H1 (cell line): ENCODE data around the gene GULP1. TPM values are rescaled to one million over a fixed set of nuclear protein-coding genes. Genes with fewer than 3 reads are reported as not detected.

Source experiments
- CTCF ChIA-PET: fragments of 300-600 bp; sonication (Branson Sonifier 250); formaldehyde crosslinking; loops from one replicate; lab custom pipeline; 2021; ENCODE audit not compliant: partially characterized antibody; lab: Charles Lee
- POLR2A ChIA-PET: fragments of 300-600 bp; sonication (Branson Sonifier 250); formaldehyde crosslinking; loops from one replicate; lab custom pipeline; 2021; ENCODE audit warnings: inconsistent platforms; ENCODE audit not compliant: partially characterized antibody; lab: Charles Lee
- DNase-seq, 2 experiments: peaks; one replicate each; pipeline versions ENCODE4 v3.0.0 to v3.0.0-alpha.2; 2010 to 2022; ENCODE audit warnings: low spot score in 2 of 2, low read depth in 1 of 2, mixed read lengths in 1 of 2
- FAIRE-seq: peaks from 2 replicates; lab custom pipeline; 2011; peaks lifted over from hg19 to GRCh38; lab: Jason Lieb, UNC
- H2AFZ ChIP-seq: 2 replicates; pipeline ENCODE4 v1.8.1; 2012; ENCODE audit warnings: low read length, inconsistent platforms
- H2AK5ac ChIP-seq: 2 replicates; pipeline ENCODE4 v1.6.1; 2013; ENCODE audit warnings: low read depth, low read length
- H2BK120ac ChIP-seq: replicated peaks from 2 replicates; pipeline ENCODE3; 2013; ENCODE audit warnings: low read depth, low read length, inconsistent platforms
- H2BK12ac ChIP-seq: 2 replicates; pipeline ENCODE4 v1.6.1; 2013; ENCODE audit warnings: low read depth, low read length
- H2BK15ac ChIP-seq: 2 replicates; pipeline ENCODE4 v1.6.1; 2013; ENCODE audit warnings: low read length
- H2BK20ac ChIP-seq: 2 replicates; pipeline ENCODE4 v1.6.1; 2013; ENCODE audit warnings: low read length
- H2BK5ac ChIP-seq: 2 replicates; pipeline ENCODE4 v1.6.1; 2013; ENCODE audit warnings: low read depth, low read length
- H3K14ac ChIP-seq: 2 replicates; pipeline ENCODE4 v1.6.1; 2013; ENCODE audit warnings: inconsistent platforms; ENCODE audit not compliant: insufficient read length
- H3K18ac ChIP-seq: 2 replicates; pipeline ENCODE4 v1.6.1; 2013; ENCODE audit warnings: low read length; ENCODE audit errors: extremely low read depth
- H3K23ac ChIP-seq: 2 replicates; pipeline ENCODE4 v1.6.1; 2013; ENCODE audit warnings: inconsistent platforms; ENCODE audit not compliant: insufficient read length
- H3K23me2 ChIP-seq: 2 replicates; pipeline ENCODE4 v1.6.1; 2013; ENCODE audit warnings: low read depth, low read length
- H3K27ac ChIP-seq: 2 replicates; pipeline ENCODE4 v1.6.1; 2011; ENCODE audit warnings: low read depth, low read length, inconsistent platforms
- H3K27me3 ChIP-seq, 4 experiments: replicated peaks in 1 of 4; 1 replicate in 1 of 4; 2 replicates in 3 of 4; pipeline versions ENCODE4 v1.6.1 to v1.8.1; 2011 to 2013; ENCODE audit warnings: low read length in 3 of 4, mild to moderate bottlenecking in 3 of 4, inconsistent platforms in 2 of 4, mixed read lengths in 2 of 4, moderate library complexity in 1 of 4; ENCODE audit not compliant: control insufficient read depth in 3 of 4, insufficient read depth in 3 of 4; ENCODE audit errors: extremely low read depth in 1 of 4
- H3K36me3 ChIP-seq, 4 experiments: 2 replicates each; pipeline versions ENCODE4 v1.6.1 to v1.8.1; 2011 to 2013; ENCODE audit warnings: mild to moderate bottlenecking in 4 of 4, low read length in 3 of 4, moderate library complexity in 2 of 4, control low read depth in 1 of 4, inconsistent platforms in 1 of 4; ENCODE audit not compliant: insufficient read depth in 4 of 4, control insufficient read depth in 2 of 4
- H3K4ac ChIP-seq: replicated peaks from 2 replicates; pipeline ENCODE3; 2013; ENCODE audit warnings: low read length, low read depth, mixed read lengths, inconsistent platforms; ENCODE audit not compliant: insufficient read length
- H3K4me1 ChIP-seq, 4 experiments: replicated peaks in 1 of 4; 1 replicate in 1 of 4; 2 replicates in 3 of 4; pipeline versions ENCODE4 v1.6.1 to v1.8.1; 2011 to 2013; ENCODE audit warnings: low read length in 3 of 4, inconsistent platforms in 2 of 4, mixed read lengths in 1 of 4; ENCODE audit not compliant: insufficient read depth in 4 of 4, control insufficient read depth in 3 of 4
- H3K4me2 ChIP-seq, 2 experiments: 2 replicates each; pipeline versions ENCODE4 v1.6.1 to v1.8.1; 2011 to 2013; ENCODE audit warnings: low read depth in 2 of 2, low read length in 2 of 2, control low read depth in 1 of 2, inconsistent platforms in 1 of 2, mild to moderate bottlenecking in 1 of 2; ENCODE audit not compliant: insufficient read depth in 1 of 2
- H3K4me3 ChIP-seq, 4 experiments: fragments of 200-600, 300-600 bp in 1 of 4; sonication (generic), shearing (Covaris generic), sonication (Bioruptor Twin) in 1 of 4; 2 replicates each; pipeline versions ENCODE4 v1.5.1 to v1.8.1; 2011 to 2016; ENCODE audit warnings: low read length in 4 of 4, low read depth in 3 of 4, control low read depth in 2 of 4, inconsistent platforms in 2 of 4, mild to moderate bottlenecking in 2 of 4, mixed read lengths in 1 of 4, moderate library complexity in 1 of 4; ENCODE audit not compliant: insufficient read depth in 2 of 4; ENCODE audit errors: extremely low read depth in 1 of 4
- H3K56ac ChIP-seq: replicated peaks from 2 replicates; pipeline ENCODE3; 2013; ENCODE audit warnings: low read depth, mild to moderate bottlenecking, mixed read lengths, low read length, inconsistent platforms; ENCODE audit not compliant: insufficient read length
- H3K79me1 ChIP-seq: 2 replicates; pipeline ENCODE4 v1.6.1; 2013; ENCODE audit warnings: low read depth, low read length, control low read depth
- H3K79me2 ChIP-seq, 2 experiments: 2 replicates each; pipeline versions ENCODE4 v1.6.1 to v1.8.1; 2012 to 2013; ENCODE audit warnings: low read length in 2 of 2, mild to moderate bottlenecking in 2 of 2, inconsistent platforms in 1 of 2; ENCODE audit not compliant: insufficient read depth in 2 of 2, control insufficient read depth in 1 of 2
- H3K9ac ChIP-seq, 4 experiments: replicated peaks in 1 of 4; 1 replicate in 1 of 4; 2 replicates in 3 of 4; pipeline versions ENCODE4 v1.6.1 to v1.8.1; 2011 to 2013; ENCODE audit warnings: low read depth in 3 of 4, low read length in 3 of 4, control low read depth in 2 of 4, mild to moderate bottlenecking in 2 of 4, moderate library complexity in 2 of 4, inconsistent platforms in 1 of 4; ENCODE audit errors: extremely low read depth in 1 of 4
- H3K9me3 ChIP-seq, 2 experiments: 2 replicates each; pipeline versions ENCODE4 v1.6.1 to v1.8.1; 2012 to 2013; ENCODE audit warnings: mild to moderate bottlenecking in 2 of 2, moderate library complexity in 2 of 2, control low read depth in 1 of 2, inconsistent platforms in 1 of 2, low read depth in 1 of 2, low read length in 1 of 2, mixed read lengths in 1 of 2; ENCODE audit not compliant: insufficient read depth in 2 of 2
- H4K20me1 ChIP-seq, 2 experiments: replicated peaks in 1 of 2; 2 replicates each; pipeline versions ENCODE3 to v1.8.1; 2011 to 2013; ENCODE audit warnings: inconsistent platforms in 2 of 2, low read length in 2 of 2, mild to moderate bottlenecking in 1 of 2; ENCODE audit not compliant: insufficient read depth in 2 of 2, control insufficient read depth in 1 of 2
- H4K5ac ChIP-seq: 2 replicates; pipeline ENCODE4 v1.6.1; 2013; ENCODE audit warnings: low read length, low read depth, mixed read lengths, inconsistent platforms; ENCODE audit not compliant: insufficient read length
- H4K8ac ChIP-seq: 2 replicates; pipeline ENCODE4 v1.8.0; 2013; ENCODE audit warnings: mild to moderate bottlenecking, moderate library complexity, low read length, inconsistent platforms; ENCODE audit not compliant: insufficient read depth; ENCODE audit errors: extremely low read depth
- H4K91ac ChIP-seq: replicated peaks from 2 replicates; pipeline ENCODE3; 2013; ENCODE audit warnings: low read length, mixed read lengths, inconsistent platforms; ENCODE audit not compliant: insufficient read length
- BRCA1 ChIP-seq: IDR thresholded peaks from 2 replicates; pipeline ENCODE4 v1.6.1; 2012; ENCODE audit warnings: low read depth, low read length, improper control_type of control experiment
- CEBPB ChIP-seq: IDR thresholded peaks from 2 replicates; pipeline ENCODE4 v1.6.1; 2012; ENCODE audit warnings: low read depth, low read length
- EP300 ChIP-seq, 2 experiments: IDR thresholded peaks; 1 replicate in 1 of 2; 2 replicates in 1 of 2; pipeline ENCODE4 v1.6.1; 2011 to 2012; ENCODE audit warnings: low read depth in 2 of 2, low read length in 2 of 2, mild to moderate bottlenecking in 2 of 2, borderline replicate concordance in 1 of 2, inconsistent platforms in 1 of 2, moderate library complexity in 1 of 2
- HDAC6 ChIP-seq: IDR thresholded peaks from one replicate; pipeline ENCODE4 v1.7.1; 2012; ENCODE audit warnings: low read depth, mild to moderate bottlenecking, inconsistent platforms, low read length, moderate library complexity
- KDM5A ChIP-seq: fragments of 200-600 bp; IDR thresholded peaks from 2 replicates; pipeline ENCODE4 v1.7.1; 2012; ENCODE audit warnings: mild to moderate bottlenecking, low read length, inconsistent platforms, mixed read lengths
- POU5F1 ChIP-seq: IDR thresholded peaks from 2 replicates; pipeline ENCODE4 v1.6.1; 2011; ENCODE audit warnings: low read depth, mild to moderate bottlenecking, low read length, moderate library complexity
- SP2 ChIP-seq: IDR thresholded peaks from 2 replicates; pipeline ENCODE4 v1.6.1; 2012; ENCODE audit warnings: mild to moderate bottlenecking, low read length, inconsistent platforms
- WGBS, 2 experiments: shearing (Covaris generic) in 1 of 2; methylation state at CpG; one replicate each; pipeline versions ENCODE4 v1.1.6 to v1.1.7; 2013 to 2015; ENCODE audit warnings: low lambda C conversion rate in 2 of 2, mixed read lengths in 2 of 2, inconsistent platforms in 1 of 2, low coverage in 1 of 2, missing lambda C conversion rate in 1 of 2; ENCODE audit not compliant: insufficient replicate concordance in 2 of 2, insufficient coverage in 1 of 2, insufficient read length in 1 of 2; ENCODE audit errors: extremely low coverage in 1 of 2, missing lambda C conversion rate in 1 of 2; 5-methylcytosine and 5-hydroxymethylcytosine counted together
- polyA plus RNA-seq, 7 experiments: library from polyadenylated mRNA; depleted of rRNA in 3 of 7; stranded (reverse) in 5 of 7; unstranded in 2 of 7; fragments of >200 nt in 5 of 7; fragments of 200-250 nt in 2 of 7; gene quantifications; 1 replicate in 5 of 7; 2 replicates in 1 of 7; 4 replicates in 1 of 7; pipeline versions ENCODE4 v1.2.1 to v1.2.3, GENCODE V29; 2011 to 2013; ENCODE audit warnings: missing spikeins in 2 of 7, mixed read lengths in 2 of 7
- total RNA-seq: library from RNA; stranded (reverse); fragmentation: NEBNext Ultra II Directional; extraction: Animal tissue kit (Norgen Biotek cat#: 25700); gene quantifications from 2 replicates; pipeline ENCODE4 v1.2.1, GENCODE V29; 2021

Gene GULP1
- total and polyA plus RNA-seq, 2 of the 8 experiments (the other 6 are each of a cell fraction or from before 2014, with no cell fraction given), result 69.7 to 139 TPM

DNA sequence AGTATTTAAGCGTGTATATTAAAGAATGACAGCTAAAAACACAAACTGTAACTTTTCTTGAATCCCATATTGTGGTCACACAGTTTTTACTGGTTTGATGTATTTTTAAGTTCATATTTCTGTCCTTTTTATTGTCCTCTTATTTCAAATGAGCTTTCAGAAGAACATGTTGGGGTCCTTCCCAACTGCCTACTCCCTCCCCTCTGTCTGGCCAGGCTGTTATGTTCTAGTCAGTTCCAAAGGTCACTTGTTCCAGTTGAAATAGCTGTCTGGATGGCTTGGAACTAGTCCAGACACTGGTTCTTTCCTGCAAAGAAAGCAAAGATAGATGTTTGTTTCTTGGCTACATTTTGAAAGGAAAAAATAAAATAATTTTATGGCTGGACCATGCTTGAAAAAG, 306.9 kb downstream of the GULP1 start:
- Histone ChIP-seq H4K8ac (no peak overlapping the region), H4K20me1 (no peaks in the 10 kb centered on the region), H3K4me2 (no peak overlapping the region), H3K9me3 (no peaks in the 10 kb centered on the region), H3K27me3 (no peaks in the 10 kb centered on the region), H2AK5ac (no peak overlapping the region), H3K9ac (no peak overlapping the region), H2BK15ac (no peak overlapping the region), H3K23me2 (no peaks in the 10 kb centered on the region; the same call in 1 of the 2 replicates), H2BK5ac (no peak overlapping the region), H3K4me3 (no peak overlapping the region), H3K23ac (no peak overlapping the region), H3K4ac (no peak overlapping the region), H3K79me2 (no peaks in the 10 kb centered on the region), H2BK120ac (no peak overlapping the region), H3K56ac (no peak overlapping the region), H3K27ac (no peak overlapping the region), H3K18ac (no peak overlapping the region), H2BK20ac (no peak overlapping the region), H4K91ac (no peak overlapping the region), H3K14ac (no peak overlapping the region), H3K4me1 (peaks cover 0 to 3% (median 0%) of the 10 kb centered on the region in 4 experiments; a peak in 2 of 7 replicates), H2AFZ (no peak overlapping the region), H2BK12ac (no peak overlapping the region), H3K79me1 (no peaks in the 10 kb centered on the region), H3K36me3 (peaks cover 0 to 13% (median 1%) of the 10 kb centered on the region in 4 experiments; a peak in 3 of 8 replicates), H4K5ac (no peak overlapping the region)
- ChIA-PET CTCF (interaction anchor here (1.3 kb wide), 1 partner anchor 13 kb away, joined by 3 read pairs; no protein-coding TSS in a partner anchor), POLR2A (no interaction called here)
- FAIRE-seq (no peak), DNase-seq (no peak)
- TF ChIP-seq KDM5A (no peak), HDAC6 (no peak), SP2 (no peak), CEBPB (no peak), POU5F1 (no peak), BRCA1 (no peak), EP300 (IDR thresholded peaks at IDR 0.05; ENCODE audit: borderline replicate concordance in 1 of 2, low read depth in 2 of 2, low read length in 2 of 2) (no peak)
- 92% methylated on average over 1 of the region's 1 CpG; no CpG with 5 or more reads in 1 of the 2 experiments for WGBS, 2 experiments
